WERI-Rb-1 (cell line): ENCODE measurements around the gene RASAL2.

ENCODE experiments used
- DNase-seq: peaks from one replicate; pipeline ENCODE4 v3.0.0-alpha.2; 2020
- H3K27ac ChIP-seq: fragments of 250-450 bp; sonication (Bioruptor Pico); 2 replicates; pipeline ENCODE4 v1.5.1; 2020; ENCODE audit warnings: mild to moderate bottlenecking, moderate library complexity
- H3K27me3 ChIP-seq: fragments of 250-450 bp; sonication (Bioruptor Pico); 2 replicates; pipeline ENCODE4 v1.5.1; 2021; ENCODE audit warnings: mild to moderate bottlenecking, low read depth, moderate library complexity; ENCODE audit not compliant: insufficient read depth, severe bottlenecking
- H3K36me3 ChIP-seq: fragments of 250-450 bp; sonication (Bioruptor Pico); 2 replicates; pipeline ENCODE4 v1.5.1; 2020; ENCODE audit warnings: mild to moderate bottlenecking, moderate library complexity
- H3K4me3 ChIP-seq: 2 replicates; pipeline ENCODE4 v1.5.1; 2011; ENCODE audit warnings: low read depth, mild to moderate bottlenecking, control low read depth, low read length
- H3K9me3 ChIP-seq: fragments of 250-450 bp; sonication (Bioruptor Pico); 2 replicates; pipeline ENCODE4 v1.5.1; 2021; ENCODE audit warnings: mild to moderate bottlenecking, moderate library complexity; ENCODE audit not compliant: severe bottlenecking
- CTCF ChIP-seq: IDR thresholded peaks from 2 replicates; pipeline ENCODE4 v1.5.1; 2011; ENCODE audit warnings: low read depth, mild to moderate bottlenecking, control low read depth, inconsistent platforms, low read length

The RASAL2 gene

GRCh38 chr1:178418284-178418955, 324.5 kb downstream of the RASAL2 start:
- no peak for TF ChIP-seq CTCF
- no peak overlapping the region for H3K27ac ChIP-seq
- no peaks in the 10 kb centered on the region for H3K27me3 ChIP-seq
- no peak for DNase-seq
- H3K36me3 ChIP-seq, result no peaks in the 10 kb centered on the region
- no peak overlapping the region for H3K4me3 ChIP-seq
- H3K9me3 ChIP-seq, result no peaks in the 10 kb centered on the region

GRCh38 chr1:178434360-178434759, 340.5 kb downstream of the RASAL2 start:
- DNase-seq, result no peak
- no peaks in the 10 kb centered on the region for H3K36me3 ChIP-seq

GRCh38 chr1:178434899-178435435, 341.1 kb downstream of the RASAL2 start:
- H3K27ac ChIP-seq, result no peak overlapping the region
- no peaks in the 10 kb centered on the region for H3K27me3 ChIP-seq
- no peak for DNase-seq
- no peaks in the 10 kb centered on the region for H3K9me3 ChIP-seq
- no peak for TF ChIP-seq CTCF
- H3K4me3 ChIP-seq, result no peak overlapping the region
- H3K36me3 ChIP-seq, result no peaks in the 10 kb centered on the region

More at GRCh38 chr1:178434360-178434759, 340.5 kb downstream of the RASAL2 start:
- H3K27me3 ChIP-seq, result no peaks in the 10 kb centered on the region
- H3K4me3 ChIP-seq, result no peak overlapping the region
- no peaks in the 10 kb centered on the region for H3K9me3 ChIP-seq
- no peak for TF ChIP-seq CTCF
- no peak overlapping the region for H3K27ac ChIP-seq

GRCh38 chr1:178436899-178437298, 343.0 kb downstream of the RASAL2 start:
- H3K36me3 ChIP-seq, result 0 out of 2 replicates have a peak, but pooled peaks cover 3% of the 10 kb centered on the region
- H3K27me3 ChIP-seq, result no peaks in the 10 kb centered on the region
- no peak overlapping the region for H3K4me3 ChIP-seq
- no peak overlapping the region for H3K27ac ChIP-seq
- TF ChIP-seq CTCF, result no peak
- DNase-seq, result no peak
- no peaks in the 10 kb centered on the region for H3K9me3 ChIP-seq

- Histone ChIP-seq H3K27ac (no peak overlapping the region), H3K36me3 (peaks cover 10% of the 10 kb centered on the region; the same call in 1 of the 2 replicates), H3K9me3 (no peaks in the 10 kb centered on the region), H3K4me3 (no peak overlapping the region), H3K27me3 (no peaks in the 10 kb centered on the region)
- DNase-seq, result no peak
- no peak for TF ChIP-seq CTCF
Measured at GRCh38 chr1:178438432-178438831, 344.5 kb downstream of the RASAL2 start.
